Astrocyte (in vitro differentiated cells and primary cell): Measurements from ENCODE around the gene FOXB1. TPM values are rescaled to one million over a fixed set of nuclear protein-coding genes. Genes with fewer than 3 reads are reported as not detected.
A peak's percentile ranks its signal among the peaks of the same experiment; 100 is the strongest.

ENCODE experiments used
- DNase-seq: peaks from one replicate; pipeline ENCODE4 v3.0.0-alpha.2; 2010; ENCODE audit warnings: low read depth
- FAIRE-seq: peaks from 2 replicates; lab custom pipeline; 2011; peaks lifted over from hg19 to GRCh38; lab: Jason Lieb, UNC
- H2AFZ ChIP-seq: 2 replicates; pipeline ENCODE4 v1.6.0; 2012; ENCODE audit warnings: low read depth, low read length, inconsistent platforms
- H3K27ac ChIP-seq: 2 replicates; pipeline ENCODE4 v1.5.1; 2011; ENCODE audit warnings: low read depth, low read length, inconsistent platforms
- H3K27me3 ChIP-seq: 2 replicates; pipeline ENCODE4 v1.6.0; 2011; ENCODE audit warnings: low read length, inconsistent platforms; ENCODE audit not compliant: insufficient read depth
- H3K36me3 ChIP-seq: 2 replicates; pipeline ENCODE4 v1.5.1; 2011; ENCODE audit warnings: low read length, inconsistent platforms; ENCODE audit not compliant: insufficient read depth
- H3K4me1 ChIP-seq: 2 replicates; pipeline ENCODE4 v1.5.1; 2011; ENCODE audit warnings: low read length, inconsistent platforms; ENCODE audit not compliant: insufficient read depth
- H3K4me2 ChIP-seq: 2 replicates; pipeline ENCODE4 v1.6.0; 2012; ENCODE audit warnings: low read length, inconsistent platforms
- H3K4me3 ChIP-seq: 2 replicates; pipeline ENCODE4 v1.5.1; 2011; ENCODE audit warnings: low read depth, mild to moderate bottlenecking, low read length, inconsistent platforms; ENCODE audit not compliant: insufficient read depth
- H3K79me2 ChIP-seq: 2 replicates; pipeline ENCODE4 v1.6.0; 2012; ENCODE audit warnings: mild to moderate bottlenecking, low read length, inconsistent platforms; ENCODE audit not compliant: insufficient read depth
- H3K9ac ChIP-seq: 2 replicates; pipeline ENCODE4 v1.6.0; 2012; ENCODE audit warnings: mild to moderate bottlenecking, low read length, inconsistent platforms
- H3K9me3 ChIP-seq: 2 replicates; pipeline ENCODE4 v1.5.1; 2012; ENCODE audit warnings: low read depth, mild to moderate bottlenecking, low read length, inconsistent platforms; ENCODE audit not compliant: insufficient read depth
- H4K20me1 ChIP-seq: 2 replicates; pipeline ENCODE4 v1.6.0; 2012; ENCODE audit warnings: low read length, inconsistent platforms; ENCODE audit not compliant: insufficient read depth
- H3K27ac Mint-ChIP-seq: one replicate; pipeline ENCODE4 v1.8.0; 2021; ENCODE audit warnings: mild to moderate bottlenecking, mixed read lengths; ENCODE audit not compliant: unreplicated experiment
- H3K27me3 Mint-ChIP-seq: one replicate; pipeline ENCODE4 v1.8.0; 2021; ENCODE audit warnings: low read depth, mixed read lengths; ENCODE audit not compliant: unreplicated experiment
- H3K36me3 Mint-ChIP-seq: one replicate; pipeline ENCODE4 v1.8.0; 2021; ENCODE audit warnings: low read depth, mixed read lengths; ENCODE audit not compliant: unreplicated experiment
- H3K4me1 Mint-ChIP-seq: one replicate; pipeline ENCODE4 v1.8.0; 2021; ENCODE audit warnings: low read depth, mixed read lengths; ENCODE audit not compliant: unreplicated experiment
- H3K4me3 Mint-ChIP-seq: one replicate; pipeline ENCODE4 v1.8.0; 2021; ENCODE audit warnings: mild to moderate bottlenecking, moderate library complexity, mixed read lengths; ENCODE audit not compliant: unreplicated experiment
- H3K9me3 Mint-ChIP-seq: one replicate; pipeline ENCODE4 v1.8.0; 2021; ENCODE audit warnings: mild to moderate bottlenecking, mixed read lengths; ENCODE audit not compliant: unreplicated experiment
- EZH2 ChIP-seq: IDR thresholded peaks from 2 replicates; pipeline ENCODE4 v1.6.1; 2012; ENCODE audit warnings: mild to moderate bottlenecking, low read length, inconsistent platforms; ENCODE audit not compliant: insufficient read depth
- total RNA-seq: library from RNA; stranded (reverse); gene quantifications from 2 replicates; pipeline ENCODE4 v1.2.1, GENCODE V29; 2021
- TF ChIP-seq, protein P1 (sequence below): IDR thresholded peaks from 2 replicates; pipeline ENCODE4 v1.5.1; 2011; ENCODE audit warnings: low read depth, mild to moderate bottlenecking, inconsistent platforms, low read length, moderate library complexity; ENCODE audit not compliant: insufficient read depth

The FOXB1 gene
- total RNA-seq, 1 donor from 2014 or later = 1.3 TPM

DNA sequence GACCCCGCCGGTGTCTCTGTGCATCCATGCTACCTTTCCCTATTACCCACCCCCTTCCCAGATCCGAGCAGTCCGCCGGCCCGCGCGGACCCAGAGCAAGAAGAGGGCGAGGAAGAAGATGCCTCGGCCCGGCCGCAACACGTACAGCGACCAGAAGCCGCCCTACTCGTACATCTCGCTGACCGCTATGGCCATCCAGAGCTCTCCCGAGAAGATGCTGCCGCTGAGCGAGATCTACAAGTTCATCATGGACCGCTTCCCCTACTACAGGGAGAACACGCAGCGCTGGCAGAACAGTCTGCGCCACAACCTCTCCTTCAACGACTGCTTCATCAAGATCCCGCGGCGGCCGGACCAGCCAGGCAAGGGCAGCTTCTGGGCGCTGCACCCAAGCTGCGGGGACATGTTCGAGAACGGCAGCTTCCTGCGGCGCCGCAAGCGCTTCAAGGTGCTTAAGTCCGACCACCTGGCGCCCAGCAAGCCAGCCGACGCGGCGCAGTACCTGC, 788 bp downstream of the FOXB1 start:
- no peak for FAIRE-seq
- Histone ChIP-seq H2AFZ (peak overlapping the region; percentile 73), H3K36me3 (no peaks in the 10 kb centered on the region), H3K9me3 (no peaks in the 10 kb centered on the region), H3K27me3 (peaks cover 99% of the 10 kb centered on the region), H3K4me3 (peak overlapping the region; percentile 37), H3K9ac (no peak overlapping the region), H3K4me1 (peaks cover 23% of the 10 kb centered on the region), H3K27ac (no peak overlapping the region), H4K20me1 (no peaks in the 10 kb centered on the region), H3K4me2 (peak overlapping the region; percentile 82), H3K79me2 (no peaks in the 10 kb centered on the region)
- H3K36me3 Mint-ChIP-seq = no peaks in the 10 kb centered on the region
- H3K27me3 Mint-ChIP-seq = peaks cover 55% of the 10 kb centered on the region
- H3K4me3 Mint-ChIP-seq = peak overlapping the region; percentile 84
- peaks cover 18% of the 10 kb centered on the region for H3K4me1 Mint-ChIP-seq
- no peak for DNase-seq
- H3K9me3 Mint-ChIP-seq = peaks cover 5% of the 10 kb centered on the region
- no peak for TF ChIP-seq EZH2
- TF ChIP-seq, protein P1, sequence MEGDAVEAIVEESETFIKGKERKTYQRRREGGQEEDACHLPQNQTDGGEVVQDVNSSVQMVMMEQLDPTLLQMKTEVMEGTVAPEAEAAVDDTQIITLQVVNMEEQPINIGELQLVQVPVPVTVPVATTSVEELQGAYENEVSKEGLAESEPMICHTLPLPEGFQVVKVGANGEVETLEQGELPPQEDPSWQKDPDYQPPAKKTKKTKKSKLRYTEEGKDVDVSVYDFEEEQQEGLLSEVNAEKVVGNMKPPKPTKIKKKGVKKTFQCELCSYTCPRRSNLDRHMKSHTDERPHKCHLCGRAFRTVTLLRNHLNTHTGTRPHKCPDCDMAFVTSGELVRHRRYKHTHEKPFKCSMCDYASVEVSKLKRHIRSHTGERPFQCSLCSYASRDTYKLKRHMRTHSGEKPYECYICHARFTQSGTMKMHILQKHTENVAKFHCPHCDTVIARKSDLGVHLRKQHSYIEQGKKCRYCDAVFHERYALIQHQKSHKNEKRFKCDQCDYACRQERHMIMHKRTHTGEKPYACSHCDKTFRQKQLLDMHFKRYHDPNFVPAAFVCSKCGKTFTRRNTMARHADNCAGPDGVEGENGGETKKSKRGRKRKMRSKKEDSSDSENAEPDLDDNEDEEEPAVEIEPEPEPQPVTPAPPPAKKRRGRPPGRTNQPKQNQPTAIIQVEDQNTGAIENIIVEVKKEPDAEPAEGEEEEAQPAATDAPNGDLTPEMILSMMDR = no peak
- H3K27ac Mint-ChIP-seq = peak overlapping the region; percentile 72

- H3K4me1 Mint-ChIP-seq = peaks cover 17% of the 10 kb centered on the region
- H3K27ac Mint-ChIP-seq = peak overlapping the region; percentile 68
Measured at GRCh38 chr15:60005352-60006202, 1.5 kb downstream of the FOXB1 start.

More at GRCh38 chr15:60005352-60006202, 1.5 kb downstream of the FOXB1 start:
- Histone ChIP-seq H3K4me2 (peak overlapping the region; percentile 82), H3K27ac (no peak overlapping the region), H3K4me3 (peak overlapping the region; percentile 56), H3K79me2 (no peaks in the 10 kb centered on the region), H3K27me3 (peaks cover 99% of the 10 kb centered on the region), H3K9ac (peak overlapping the region; percentile 26), H3K4me1 (peaks cover 23% of the 10 kb centered on the region), H2AFZ (peak overlapping the region; percentile 73), H3K9me3 (no peaks in the 10 kb centered on the region), H4K20me1 (no peaks in the 10 kb centered on the region), H3K36me3 (no peaks in the 10 kb centered on the region)
- Mint-ChIP-seq H3K4me3 (peak overlapping the region; percentile 84), H3K36me3 (no peaks in the 10 kb centered on the region), H3K27me3 (peaks cover 55% of the 10 kb centered on the region), H3K9me3 (peaks cover 3% of the 10 kb centered on the region)
- DNase-seq (no peak), FAIRE-seq (no peak)
- TF ChIP-seq EZH2 = peak; percentile 91
- TF ChIP-seq, protein P1 = no peak
